ENCODE results near the gene ESR2.
"Not testable (repeated sequence)": the region's sequence is repeated elsewhere in the genome, so short reads cannot be mapped to it uniquely, and the experiment has no call there.

Gene ESR2

DNA sequence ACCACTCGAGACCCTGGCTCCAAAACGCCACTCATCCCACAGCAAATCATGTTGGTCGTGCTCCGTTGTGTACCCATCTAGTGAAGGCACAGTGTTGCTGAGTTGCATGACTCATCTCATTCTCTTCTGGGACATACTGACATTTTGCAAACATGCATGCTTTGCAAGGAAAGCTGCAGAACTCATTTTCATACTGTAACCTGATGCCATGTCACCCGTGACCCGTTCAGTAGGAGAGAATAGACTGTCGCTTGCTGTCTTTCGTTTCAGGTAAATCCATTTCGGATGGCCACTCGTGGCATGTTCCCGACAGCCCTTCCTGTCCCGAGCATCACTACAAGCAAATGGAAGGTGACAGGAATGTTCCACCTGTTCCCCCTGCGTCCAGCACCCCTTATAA lies 78.2 kb downstream of the ESR2 start:
- H3K4me3 ChIP-seq (ENCODE audit: low read depth, low read length) = no peak overlapping the region
- TF ChIP-seq, protein P1, sequence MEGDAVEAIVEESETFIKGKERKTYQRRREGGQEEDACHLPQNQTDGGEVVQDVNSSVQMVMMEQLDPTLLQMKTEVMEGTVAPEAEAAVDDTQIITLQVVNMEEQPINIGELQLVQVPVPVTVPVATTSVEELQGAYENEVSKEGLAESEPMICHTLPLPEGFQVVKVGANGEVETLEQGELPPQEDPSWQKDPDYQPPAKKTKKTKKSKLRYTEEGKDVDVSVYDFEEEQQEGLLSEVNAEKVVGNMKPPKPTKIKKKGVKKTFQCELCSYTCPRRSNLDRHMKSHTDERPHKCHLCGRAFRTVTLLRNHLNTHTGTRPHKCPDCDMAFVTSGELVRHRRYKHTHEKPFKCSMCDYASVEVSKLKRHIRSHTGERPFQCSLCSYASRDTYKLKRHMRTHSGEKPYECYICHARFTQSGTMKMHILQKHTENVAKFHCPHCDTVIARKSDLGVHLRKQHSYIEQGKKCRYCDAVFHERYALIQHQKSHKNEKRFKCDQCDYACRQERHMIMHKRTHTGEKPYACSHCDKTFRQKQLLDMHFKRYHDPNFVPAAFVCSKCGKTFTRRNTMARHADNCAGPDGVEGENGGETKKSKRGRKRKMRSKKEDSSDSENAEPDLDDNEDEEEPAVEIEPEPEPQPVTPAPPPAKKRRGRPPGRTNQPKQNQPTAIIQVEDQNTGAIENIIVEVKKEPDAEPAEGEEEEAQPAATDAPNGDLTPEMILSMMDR (IDR thresholded peaks at IDR 0.05; ENCODE audit: low read depth, low read length) = no peak

DNA sequence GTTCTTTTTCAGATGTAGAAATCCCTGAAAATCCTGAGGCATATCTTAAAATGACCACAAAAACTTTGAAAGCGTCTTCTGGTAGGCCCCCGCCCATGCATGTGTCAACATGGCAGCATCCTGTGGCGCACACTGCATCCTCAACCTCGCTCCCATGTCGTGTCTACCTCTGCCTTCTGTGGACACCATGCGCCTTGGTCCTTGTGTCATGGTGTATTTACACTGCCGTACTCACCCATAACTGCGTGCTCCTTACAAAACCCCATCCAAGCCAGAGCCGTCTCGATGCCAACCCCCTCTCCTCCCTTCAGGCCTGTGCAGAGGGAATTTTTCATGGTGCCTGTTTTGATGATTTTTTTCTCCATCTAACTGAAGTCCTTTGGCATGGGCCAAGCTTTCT lies 78.9 kb downstream of the ESR2 start:
- TF ChIP-seq, protein P1 (IDR thresholded peaks at IDR 0.05; ENCODE audit: low read depth, low read length) = no peak
- H3K4me3 ChIP-seq (ENCODE audit: low read depth, low read length) = no peak overlapping the region

DNA sequence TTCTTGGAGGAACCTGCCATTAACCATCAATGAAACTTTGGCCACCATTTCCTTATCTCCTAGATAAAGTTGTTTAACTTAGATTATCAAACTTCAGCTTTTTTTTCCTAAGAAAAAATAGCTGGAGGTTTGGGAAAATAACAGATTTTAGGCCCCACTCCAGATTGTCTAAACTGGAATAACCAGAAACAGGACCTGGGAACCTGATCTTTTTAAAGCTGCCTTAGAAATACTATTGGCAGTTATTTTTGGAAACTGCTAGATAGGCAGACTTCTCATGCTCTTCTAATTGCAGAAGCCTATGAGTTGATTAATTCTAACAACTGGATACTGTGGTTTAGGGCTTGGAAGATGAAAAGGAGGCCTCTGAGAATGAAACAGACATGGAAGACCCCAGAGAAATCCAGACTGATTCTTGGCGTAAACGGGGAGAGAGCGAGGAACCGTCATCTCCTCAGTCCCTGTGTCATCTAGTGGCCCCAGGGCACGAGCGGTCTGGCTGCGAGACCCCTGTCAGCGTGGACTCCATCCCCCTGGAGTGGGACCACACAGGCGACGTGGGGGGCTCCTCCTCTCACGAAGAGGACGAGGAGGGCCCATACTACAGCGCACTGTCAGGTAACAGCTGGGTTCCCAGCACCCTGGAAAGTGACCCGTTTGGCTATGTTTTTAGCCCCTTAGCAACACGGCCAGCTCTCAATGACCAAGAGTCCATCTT lies 80.2 kb downstream of the ESR2 start:
- H3K4me3 ChIP-seq (ENCODE audit: low read depth, low read length) = no peak overlapping the region

DNA sequence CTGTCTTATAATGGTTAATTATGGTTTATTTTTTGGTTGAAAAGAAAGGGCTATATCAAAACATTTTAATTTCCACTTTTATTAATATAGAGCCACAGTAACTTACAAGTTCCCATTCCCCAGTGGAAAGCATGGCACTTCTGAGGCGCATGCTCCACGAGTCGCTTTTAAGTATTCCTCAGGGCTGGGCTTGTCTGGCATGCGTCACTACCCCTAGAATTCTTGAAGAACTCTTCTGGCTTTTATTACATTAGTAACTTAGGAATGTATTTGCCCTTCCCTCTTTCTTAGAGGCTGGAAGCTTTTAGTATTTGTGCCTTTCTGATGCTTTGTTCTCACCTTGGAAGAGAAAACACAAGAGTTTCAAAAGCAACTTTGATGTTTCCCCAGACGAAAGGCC lies 81.1 kb downstream of the ESR2 start:
- TF ChIP-seq, protein P1 (IDR thresholded peaks at IDR 0.05; ENCODE audit: low read depth, low read length) = no peak
- no peak overlapping the region for H3K4me3 ChIP-seq (ENCODE audit: low read depth, low read length)

More for the DNA sequence above, 80.2 kb downstream of the ESR2 start:
- TF ChIP-seq, protein P1 (IDR thresholded peaks at IDR 0.05; ENCODE audit: low read depth, low read length) = no peak

DNA sequence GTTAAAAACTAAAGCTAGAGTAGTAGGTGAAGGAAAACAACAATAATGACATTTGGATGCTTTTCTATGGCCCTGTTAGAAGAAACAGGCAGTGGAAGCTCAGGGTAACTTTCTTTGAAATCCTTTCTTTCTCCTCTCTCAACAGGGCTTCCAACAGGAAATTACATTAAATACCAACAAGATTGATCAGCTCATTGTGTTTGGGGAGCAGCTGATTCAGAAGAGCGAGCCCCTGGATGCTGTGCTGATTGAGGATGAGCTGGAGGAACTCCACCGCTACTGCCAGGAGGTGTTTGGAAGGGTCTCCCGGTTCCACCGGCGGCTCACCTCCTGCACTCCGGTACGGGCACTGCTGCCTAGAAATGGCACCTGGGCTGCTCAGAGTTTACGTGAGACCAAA lies 81.5 kb downstream of the ESR2 start:
- H3K4me3 ChIP-seq (ENCODE audit: low read depth, low read length) = no peak overlapping the region
- TF ChIP-seq, protein P1 (IDR thresholded peaks at IDR 0.05; ENCODE audit: low read depth, low read length) = no peak

DNA sequence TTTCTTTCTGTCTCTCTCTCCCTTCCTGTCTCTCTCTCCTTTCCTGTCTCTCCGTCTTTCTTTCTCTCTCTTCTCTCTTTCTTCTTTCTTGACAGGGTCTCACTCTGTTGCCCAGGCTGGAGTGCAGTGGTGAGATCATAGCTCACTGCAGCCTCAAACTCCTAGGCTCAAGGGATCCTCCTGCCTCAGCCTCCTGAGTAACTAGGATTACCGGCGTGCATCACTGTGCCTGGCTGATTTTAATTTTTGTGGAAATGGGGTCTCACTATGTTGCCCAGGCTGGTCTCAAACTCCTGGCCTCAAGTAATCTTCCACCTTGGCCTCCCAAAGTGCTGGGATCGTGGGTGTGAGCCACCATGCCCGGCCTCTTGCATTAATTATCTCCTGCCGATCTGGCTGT lies 83.3 kb downstream of the ESR2 start:
- H3K4me3 ChIP-seq (ENCODE audit: low read depth, low read length) = not testable (repeated sequence)

DNA sequence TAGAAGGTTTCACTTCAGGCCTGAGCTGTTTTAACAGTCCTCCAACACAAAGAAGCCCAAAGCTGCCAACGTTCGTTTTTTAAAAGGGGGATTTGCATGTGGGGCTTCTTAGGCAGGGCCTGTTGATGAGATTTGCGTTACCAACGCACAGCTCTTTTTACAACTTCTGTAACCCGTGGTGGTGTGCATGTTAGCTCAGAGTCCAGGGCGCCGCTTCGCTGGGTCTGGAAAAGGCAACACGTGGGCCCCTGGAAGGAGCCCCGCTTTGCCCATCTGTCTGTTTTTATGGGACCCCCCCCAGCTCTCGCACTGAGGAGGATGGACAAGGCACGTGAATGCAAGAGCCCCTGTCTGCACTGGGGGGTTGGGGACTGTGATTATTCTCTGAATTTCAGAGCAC lies 84.0 kb downstream of the ESR2 start:
- no peak overlapping the region for H3K4me3 ChIP-seq (ENCODE audit: low read depth, low read length)
- TF ChIP-seq, protein P1 (IDR thresholded peaks at IDR 0.05; ENCODE audit: low read depth, low read length) = no peak

Measured in WI38 (cell line).